AG08395 (cell line): ENCODE results near the gene SEMA6A.

Source experiments
- DNase-seq: peaks from one replicate; pipeline ENCODE4 v3.0.0; 2012; ENCODE audit warnings: mixed read lengths, low spot score

SEMA6A gene

DNA sequence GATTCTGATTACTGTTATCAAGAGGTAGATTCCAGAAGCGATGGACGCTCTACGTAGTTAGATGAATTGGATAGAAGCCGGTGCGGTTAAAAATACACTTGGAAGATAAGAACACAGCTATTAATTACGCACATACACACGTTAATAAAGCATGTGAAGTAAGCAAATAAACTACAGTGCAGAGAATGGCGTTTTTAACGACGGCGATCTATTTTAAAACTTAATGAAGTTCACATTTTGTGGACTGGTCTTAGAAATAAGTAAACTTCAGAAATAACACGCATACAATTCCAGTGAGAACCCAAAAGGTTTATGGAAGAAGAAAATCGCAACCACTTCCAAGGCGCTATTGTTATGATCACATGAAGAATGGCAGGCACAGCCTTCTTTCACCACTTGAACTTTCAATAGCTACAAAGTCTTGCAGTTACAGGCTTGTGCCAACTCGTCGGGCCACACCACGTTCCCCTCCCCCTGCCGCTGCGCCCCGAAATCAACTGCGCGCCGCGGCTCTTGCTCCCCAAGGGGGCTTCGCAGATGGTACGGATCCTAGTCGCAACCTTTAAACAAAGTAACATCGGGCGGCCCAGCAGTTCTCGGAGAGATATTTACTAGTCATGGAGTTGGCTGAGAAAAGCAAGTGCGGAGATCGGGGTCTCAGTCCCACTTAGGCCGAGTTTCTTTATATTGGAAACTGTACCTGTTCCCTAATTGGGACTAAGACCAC is 866 bp upstream of the SEMA6A start:
- DNase-seq = no peak

DNA sequence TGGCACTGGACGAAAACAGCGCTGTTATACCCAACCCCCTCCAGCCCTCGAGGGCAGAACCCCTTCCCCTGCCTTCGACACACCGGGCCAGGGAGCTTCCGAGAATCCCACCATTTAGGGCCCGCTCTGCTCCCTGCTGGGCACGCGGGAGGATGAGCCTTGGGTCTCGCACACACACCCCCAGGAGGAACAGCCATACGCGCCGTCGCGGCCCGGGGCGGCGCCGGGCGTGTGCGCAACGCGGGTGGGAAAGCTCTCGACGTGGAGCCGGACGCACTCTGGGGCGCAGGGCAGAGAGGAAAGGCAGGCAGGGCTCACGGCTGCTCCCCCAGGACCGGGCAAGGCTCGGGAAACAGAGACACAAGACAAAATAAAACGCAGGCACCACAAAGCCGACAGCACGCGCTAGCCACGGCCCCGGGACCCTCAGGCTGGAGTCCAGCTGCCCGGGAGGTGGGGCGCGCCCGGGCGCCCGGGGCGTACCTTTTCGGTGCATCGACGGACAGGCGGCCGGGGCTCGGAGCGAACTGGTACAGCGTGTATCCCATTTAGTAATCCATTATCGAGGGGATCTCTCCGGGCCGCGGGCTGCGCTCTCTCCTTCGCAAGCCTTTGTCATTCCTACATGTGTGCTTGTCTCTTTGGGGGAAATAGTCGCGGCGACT is 789 bp downstream of the SEMA6A start:
- no peak for DNase-seq

DNA sequence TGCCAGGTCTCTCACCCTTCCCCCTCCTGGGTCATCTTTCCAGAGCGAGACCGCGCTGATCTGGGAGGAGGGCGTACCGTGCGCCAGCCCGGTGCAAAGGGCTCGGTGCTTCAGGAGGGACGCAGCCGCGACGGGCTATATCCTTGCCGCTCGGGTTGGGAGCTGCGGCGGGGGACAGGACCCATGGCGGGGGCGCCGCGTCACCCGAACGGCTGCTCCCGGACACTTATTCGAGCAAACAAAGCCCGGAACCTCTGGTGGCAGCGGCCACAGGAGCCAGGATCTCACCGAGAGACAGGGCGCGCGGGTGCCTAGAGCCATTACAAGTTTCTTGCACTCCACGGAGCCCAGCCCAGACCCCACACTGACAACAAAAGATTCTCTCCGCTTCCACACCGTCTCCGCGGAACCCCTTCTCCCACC is 1.3 kb downstream of the SEMA6A start:
- DNase-seq = no peak

DNA sequence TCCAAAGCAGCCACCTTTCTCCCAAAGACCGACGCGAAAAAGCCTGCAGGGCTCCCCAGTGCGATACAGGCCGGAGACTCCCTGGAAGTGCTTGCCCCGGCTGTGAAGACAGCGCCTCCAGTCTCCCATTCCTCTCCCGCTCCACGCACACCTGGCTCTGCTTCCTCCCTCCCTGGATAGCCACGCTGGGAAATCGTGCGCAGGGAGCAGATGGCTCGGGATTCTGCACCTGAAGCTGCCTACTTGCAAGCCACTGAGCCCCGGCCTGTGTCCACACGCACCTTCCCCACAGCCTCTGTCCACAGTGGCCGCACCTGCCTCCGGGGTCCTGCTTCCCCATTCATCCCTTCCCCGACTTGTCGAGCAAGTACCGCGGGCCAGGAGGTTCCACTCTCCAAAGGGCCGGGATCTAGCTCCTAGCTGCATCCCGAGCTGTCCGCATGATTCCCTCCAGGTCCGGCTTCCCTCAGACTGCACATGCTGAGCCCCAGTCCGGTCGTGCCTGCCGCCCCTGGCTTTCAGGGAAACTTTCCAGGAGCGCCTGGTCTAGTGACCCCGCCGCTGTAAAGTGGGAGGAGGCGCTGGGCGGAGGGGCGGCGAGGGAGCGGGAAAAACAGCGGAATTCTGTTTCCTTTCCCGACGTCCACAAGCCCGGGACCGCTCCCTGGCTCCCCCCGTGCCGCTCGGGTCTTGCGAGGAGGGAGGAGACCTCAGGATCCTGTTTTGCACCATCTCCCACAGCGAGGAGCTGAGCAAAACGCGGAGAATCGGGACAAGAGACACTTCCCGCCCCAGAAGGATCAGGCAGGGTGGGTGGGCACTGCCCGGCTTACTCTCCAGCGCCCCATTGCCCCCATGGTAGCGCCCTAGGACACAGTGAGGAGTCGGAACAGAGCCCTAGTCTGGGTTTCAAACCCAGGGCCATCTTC is 2.0 kb downstream of the SEMA6A start:
- DNase-seq = no peak

DNA sequence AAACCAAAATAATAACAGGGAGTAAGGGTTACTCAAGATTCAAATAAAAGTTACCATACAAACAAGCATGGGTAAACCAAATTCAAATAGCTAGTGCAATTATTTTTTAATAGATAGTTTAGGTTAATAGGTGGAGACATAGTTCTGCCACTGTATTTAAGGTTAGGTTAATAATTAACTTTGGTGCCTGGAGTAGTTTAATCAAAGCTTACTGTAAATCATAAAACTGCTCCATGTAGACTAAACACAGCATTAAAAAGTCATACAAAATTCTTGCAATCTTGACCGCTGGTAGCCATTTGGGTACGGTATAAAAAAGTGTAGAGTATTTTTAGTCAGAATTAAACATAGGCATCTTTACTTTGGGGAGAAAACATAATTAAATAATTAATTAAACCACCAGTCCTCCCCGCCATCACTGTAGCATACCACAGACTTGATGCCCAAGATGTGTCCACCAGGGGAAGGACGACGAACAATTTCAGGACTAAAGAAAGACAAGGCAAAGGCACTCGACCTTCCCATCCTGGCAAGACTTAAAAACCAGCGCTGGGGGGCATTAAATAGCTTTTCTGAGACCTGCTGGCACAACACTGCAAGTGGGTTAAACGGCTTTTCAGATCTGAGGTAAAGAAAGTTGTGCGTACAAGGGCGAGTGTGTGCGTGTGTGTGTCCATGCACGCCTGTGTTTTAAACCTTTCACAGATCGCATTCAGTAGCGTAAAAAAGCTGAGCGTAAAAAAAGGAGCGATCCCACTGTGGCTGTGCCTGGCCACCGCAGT is 2.9 kb downstream of the SEMA6A start:
- DNase-seq = no peak

DNA sequence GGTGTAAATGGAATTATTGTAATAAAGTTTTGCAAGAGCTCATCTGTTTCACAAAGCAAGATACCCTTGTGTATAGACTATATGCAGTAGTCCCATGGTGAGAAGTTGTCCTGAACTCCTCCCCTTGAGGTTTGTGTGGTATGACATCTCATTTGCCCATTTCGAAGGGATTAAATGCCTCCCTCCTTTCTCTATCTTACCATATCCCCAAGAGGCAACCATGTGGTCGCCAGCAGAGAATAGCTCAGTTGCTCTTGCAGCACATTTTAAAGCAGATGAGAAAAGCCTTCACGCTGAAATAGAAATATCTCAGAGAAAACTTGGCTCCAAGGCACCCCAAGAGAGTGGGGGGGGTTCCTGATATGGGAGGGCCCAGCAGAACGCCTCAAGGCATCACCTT is 4.6 kb downstream of the SEMA6A start:
- DNase-seq = no peak

DNA sequence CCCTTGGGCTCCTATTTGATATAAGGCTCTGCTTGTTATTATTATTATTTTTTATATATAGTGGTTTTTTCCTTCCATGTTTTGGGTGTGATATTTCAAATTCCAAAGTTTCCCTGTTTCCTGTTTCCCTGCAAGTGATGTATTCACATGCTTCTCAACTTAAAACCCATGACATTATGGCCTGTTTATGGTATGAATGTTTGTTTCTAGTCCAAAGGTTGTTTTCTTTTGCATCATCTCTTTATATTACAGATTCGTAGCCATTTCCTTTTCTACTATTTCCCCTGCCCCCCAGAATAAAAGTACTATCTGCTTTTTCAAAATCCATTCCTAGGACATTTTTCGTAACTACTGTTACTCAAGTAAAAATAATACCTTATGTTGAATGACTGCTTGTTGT is 7.5 kb downstream of the SEMA6A start:
- no peak for DNase-seq

DNA sequence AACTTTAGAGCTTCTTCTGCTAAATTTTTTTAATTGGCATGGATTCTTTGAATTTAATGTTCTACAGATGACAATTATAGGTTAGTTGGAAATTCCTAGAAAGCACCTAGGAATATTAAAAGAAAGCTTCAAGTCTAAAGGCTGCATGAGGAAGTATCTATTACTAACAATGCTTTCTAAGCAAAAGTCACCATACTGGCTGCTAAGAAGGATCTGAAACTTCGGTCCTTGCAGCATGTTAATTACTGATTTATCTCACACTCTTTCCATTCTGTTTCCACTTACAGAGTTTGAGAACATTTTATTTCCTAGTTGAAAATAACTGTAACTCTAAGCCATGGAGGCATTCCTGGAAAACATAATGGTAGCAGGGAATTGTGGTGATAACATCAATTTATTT is 8.4 kb downstream of the SEMA6A start:
- DNase-seq = no peak

DNA sequence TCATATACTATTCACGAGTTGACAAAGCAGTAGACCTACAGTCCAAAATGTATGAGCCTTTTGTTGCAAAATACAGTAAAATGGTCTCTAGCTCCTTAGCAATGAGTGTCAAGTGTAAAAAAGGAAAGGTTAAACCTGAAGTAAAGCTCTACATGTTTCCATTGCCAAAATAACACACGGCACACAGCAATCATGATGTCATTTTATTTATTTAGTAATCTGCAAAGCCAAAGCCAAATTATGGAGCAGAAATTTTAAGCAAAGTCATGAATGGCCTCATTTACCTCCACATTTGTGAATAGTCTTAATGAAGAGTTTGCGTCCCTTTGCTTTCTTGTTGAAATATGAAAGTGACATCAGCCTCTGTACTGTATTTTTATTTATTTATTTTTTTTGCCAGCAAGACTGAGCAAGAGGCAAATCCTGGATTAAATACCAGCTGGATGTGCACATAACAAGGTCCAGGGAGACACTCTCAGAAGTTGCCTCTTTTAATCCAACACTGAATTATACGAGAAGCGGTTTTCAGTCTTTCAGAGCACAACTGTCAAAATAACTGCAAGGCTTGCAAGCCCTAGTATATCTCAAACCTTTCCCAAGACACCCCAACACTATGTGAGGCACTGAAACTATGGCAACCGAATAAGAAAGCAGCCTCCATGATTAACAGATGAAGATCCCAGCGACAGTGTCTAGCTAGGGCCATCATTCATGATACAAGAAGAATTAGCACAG is 9.7 kb downstream of the SEMA6A start:
- no peak for DNase-seq

DNA sequence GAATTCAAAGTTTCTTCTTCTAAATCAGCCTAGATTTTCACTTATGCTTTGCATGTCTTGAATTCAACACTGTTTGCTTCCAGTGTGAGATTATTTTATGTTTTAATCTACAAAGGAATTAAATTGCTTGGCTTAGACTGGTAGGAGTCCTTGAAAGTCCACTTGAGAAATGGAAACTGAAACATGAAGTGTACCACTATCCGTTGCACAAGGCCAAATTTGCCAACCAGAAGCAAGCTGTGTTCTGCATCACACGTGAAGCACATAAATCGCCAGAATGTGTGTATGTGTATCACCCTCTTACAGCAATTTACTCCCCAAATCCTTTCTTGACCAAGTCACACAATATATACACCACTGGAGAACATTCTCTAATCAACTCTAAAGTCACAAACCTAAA is 10.3 kb downstream of the SEMA6A start:
- DNase-seq = no peak

DNA sequence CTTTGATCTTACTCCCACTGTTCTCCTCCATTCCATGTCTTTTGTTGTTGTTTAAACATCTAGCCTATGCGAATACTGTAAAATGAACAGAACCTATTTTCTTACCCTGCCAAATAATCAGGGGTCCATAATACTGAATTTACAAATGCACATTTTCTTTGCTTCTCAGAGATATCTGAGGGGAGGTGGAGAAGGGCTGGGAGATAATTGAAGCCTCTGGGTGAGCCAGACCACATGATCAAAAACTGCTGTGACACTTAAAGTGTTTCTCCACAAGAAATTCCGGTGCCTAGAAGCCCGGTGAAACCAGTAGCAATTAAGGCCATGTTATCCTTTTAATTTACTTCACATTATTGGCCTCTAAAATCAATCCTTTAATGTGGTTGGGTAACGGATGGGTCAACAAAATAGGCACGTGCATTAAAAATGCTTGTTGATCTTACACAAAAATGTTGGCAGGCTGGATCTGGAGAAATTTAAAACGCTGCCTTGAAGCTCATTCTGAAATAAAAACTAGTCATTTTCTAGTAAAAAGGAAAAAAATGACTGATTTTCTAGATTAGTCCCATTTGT is 10.8 kb downstream of the SEMA6A start:
- no peak for DNase-seq

DNA sequence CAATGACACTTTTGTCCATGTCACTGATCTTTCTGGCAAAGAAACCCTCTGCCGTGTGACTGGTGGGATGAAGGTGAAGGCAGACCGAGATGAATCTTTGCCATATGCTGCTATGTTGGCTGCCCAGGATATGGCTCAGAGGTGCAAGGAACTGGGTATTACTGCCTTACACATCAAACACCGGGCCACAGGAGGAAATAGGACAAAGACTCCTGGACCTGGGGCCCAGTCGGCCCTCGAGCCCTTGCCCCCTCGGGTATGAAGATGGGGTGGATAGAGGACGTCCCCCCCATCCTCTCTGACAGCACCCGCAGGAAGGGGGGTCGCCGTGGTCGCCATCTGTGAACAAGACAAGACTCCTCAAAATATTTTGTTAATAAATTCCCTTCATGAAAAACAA is 12.0 kb downstream of the SEMA6A start:
- DNase-seq = no peak

DNA sequence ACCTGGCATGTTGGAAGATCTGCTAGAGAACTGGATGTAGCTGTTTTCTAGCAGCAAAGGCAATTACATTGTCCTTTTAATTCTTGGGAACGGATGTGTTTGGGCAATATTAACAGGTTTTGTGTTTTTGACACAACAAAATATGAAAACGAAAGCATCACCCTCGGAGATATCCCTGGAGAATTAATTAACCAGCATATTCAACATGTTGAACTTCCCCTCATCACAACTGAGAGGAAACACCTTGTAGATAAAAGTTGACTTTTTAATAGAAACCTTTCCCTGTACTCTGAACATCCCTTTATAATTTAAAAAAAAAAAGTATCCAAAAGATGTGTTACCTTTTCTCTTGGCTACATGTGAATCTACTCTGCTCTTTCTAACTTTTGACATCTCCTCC is 13.0 kb downstream of the SEMA6A start:
- DNase-seq = no peak

DNA sequence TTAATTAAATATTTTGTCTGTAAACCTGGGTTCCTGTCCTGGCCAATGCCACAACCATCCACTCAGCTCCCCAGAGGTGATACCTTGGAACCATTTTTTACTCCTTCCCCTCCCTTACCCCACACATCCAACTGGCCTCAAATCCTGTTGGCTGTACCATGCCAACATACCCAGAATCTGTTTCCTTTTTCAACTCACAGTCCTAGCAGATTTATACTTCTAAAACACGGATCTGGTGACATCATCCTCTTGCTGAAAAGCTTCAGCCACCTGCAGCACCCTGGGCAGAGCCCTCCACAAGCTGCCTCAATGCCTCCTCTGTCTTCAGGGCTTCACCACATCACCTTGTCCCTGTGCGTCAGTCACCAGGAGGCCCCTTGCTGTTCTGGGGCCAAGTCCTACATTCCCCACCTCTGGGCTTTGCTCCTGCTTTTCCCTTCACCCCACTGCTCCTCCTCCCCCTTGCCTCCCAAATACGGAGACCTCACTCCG is 14.9 kb downstream of the SEMA6A start:
- DNase-seq = no peak

DNA sequence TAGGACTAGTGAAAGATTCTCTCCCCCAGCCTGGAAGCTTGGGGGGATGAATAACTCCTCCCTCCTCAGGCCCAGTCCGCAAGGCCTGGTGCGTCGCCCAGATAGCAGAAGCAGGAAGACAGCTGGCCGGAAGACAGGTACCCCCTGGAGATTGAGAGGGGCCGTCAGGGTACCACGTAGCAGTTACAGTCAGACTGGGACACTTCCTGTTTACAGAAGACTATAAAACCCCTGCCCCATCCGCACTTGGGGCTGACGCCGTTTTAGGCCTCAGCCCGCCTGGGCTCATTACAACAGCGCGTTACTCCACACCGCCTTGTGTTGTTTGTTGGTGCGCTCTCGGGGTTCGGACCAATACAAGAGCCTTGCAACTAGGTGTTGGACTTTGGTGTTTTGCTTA is 15.4 kb downstream of the SEMA6A start:
- no peak for DNase-seq

DNA sequence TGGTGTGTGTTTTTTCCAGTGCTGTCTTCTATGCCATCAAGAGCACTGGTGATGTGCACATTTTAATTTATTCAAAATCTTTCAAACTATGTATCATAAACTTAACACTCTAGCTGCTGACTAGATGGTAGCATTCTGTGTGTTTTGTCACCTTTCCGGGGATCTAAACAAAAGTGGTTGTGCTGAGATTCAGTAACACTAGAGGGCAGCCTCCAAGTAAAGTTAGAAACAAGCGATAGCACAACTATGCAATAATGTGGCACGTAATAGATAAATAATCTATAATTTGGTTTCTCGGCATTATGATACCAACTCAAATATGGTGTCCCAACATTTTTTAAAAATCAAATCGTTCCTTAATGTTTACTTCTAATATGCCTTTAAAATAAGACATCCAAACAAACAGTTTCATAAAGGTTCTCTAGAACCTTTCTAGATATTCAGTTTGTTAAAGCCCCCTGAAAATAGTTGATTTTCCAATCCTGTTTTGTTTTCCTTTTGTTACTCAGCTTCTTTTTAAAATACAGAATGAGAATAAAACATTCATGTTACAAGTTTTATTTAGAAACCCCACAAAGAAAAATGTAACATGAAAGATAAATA is 16.9 kb downstream of the SEMA6A start:
- DNase-seq = no peak

DNA sequence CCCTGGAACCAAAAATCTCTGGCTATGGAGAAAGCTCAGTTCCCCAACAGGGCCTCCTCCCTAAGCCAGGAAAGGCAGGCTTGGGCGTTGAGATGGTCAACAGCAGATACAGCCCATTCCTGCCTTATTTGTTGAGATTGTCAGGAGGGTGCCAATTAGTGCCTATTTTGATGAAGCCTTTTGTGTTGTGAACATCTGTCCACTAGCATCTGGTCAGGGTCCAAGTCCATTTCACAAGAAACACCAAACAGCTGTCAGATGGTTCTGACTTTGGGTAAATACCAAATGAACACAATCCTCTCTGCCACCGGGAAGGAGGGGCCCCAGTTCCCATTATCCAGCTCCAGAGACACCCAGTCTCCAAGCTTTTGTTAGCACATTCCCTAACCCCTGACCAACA is 19.9 kb downstream of the SEMA6A start:
- no peak for DNase-seq

DNA sequence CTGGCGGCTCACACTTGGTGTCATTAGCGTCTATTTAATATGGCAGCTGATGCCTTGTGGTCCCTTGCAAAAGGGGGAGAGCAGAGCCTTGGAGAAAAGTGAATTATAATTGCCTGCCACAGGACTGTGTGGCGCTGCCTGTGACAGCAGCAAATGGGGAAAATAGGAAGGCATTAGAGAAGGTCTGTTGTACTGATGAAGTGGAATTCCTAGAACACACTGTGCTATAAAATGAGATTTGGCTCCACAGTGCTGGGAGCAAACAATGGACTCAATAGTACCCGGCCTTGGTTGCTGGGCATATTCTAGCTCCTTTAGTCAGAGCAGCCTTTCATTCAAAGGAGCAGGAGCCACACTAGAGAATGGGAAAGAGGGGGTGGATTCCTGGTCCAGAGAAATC is 21.3 kb downstream of the SEMA6A start:
- DNase-seq = no peak

DNA sequence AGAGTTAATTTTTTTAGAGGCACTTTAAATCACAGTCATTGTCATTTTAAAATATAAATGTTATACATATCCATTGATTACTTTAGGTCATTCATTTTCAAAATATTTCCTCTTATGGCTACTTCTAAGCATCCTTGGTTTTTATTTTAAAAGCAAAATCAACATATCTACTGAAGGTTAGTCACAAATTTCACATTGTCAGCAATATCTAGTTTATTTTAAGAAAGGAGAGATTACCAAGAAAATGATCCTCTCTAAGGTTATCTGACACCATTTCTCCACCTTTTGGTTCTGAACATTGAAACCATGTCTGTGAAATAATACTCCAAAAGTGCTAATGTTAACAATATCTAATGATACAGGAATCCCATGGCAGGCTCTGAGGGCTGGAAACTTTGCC is 24.5 kb downstream of the SEMA6A start:
- no peak for DNase-seq

DNA sequence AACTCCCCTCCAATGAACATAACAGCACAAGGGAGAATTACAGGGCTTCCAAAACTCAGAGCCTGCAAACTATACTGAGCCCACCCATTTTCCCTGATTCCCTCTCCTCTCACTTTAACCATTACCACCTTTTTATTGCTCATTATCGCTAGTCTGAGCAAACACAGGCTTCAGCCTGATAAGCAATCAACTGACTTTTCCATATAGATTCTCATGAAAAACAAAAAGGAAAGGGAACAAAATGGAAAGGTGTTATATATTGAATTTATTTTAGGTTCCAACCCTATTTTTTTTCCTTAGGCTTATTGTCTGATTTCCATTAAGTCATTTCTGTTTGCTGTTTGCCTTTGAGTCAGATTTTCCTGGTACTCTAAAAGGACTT is 27.9 kb downstream of the SEMA6A start:
- no peak for DNase-seq
